T-helper 2 cell treated with Interferon-gamma antibody and Interleukin-4, amounts not matched to agents 5 μg/mL and 100 μg/mL, for 36 hours (primary cell): ENCODE data around the gene MIAT.
"Not testable (repeated sequence)": the region's sequence is repeated elsewhere in the genome, so short reads cannot be mapped to it uniquely, and the experiment has no call there.

Source experiments
- DNase-seq: peaks from one replicate; pipeline ENCODE4 v3.0.0; 2021; ENCODE audit warnings: low spot score
- H3K27ac Mint-ChIP-seq: one replicate; pipeline ENCODE4 v1.8.0; 2021; ENCODE audit warnings: mild to moderate bottlenecking, mixed read lengths
- H3K27me3 Mint-ChIP-seq: one replicate; pipeline ENCODE4 v1.8.0; 2021; ENCODE audit warnings: low read depth, mixed read lengths
- H3K36me3 Mint-ChIP-seq: one replicate; pipeline ENCODE4 v1.8.0; 2021; ENCODE audit warnings: low read depth, mixed read lengths
- H3K4me1 Mint-ChIP-seq: one replicate; pipeline ENCODE4 v1.8.0; 2021; ENCODE audit warnings: low read depth, mixed read lengths
- H3K4me3 Mint-ChIP-seq: one replicate; pipeline ENCODE4 v1.8.0; 2022; ENCODE audit warnings: mild to moderate bottlenecking, moderate library complexity, mixed read lengths
- H3K9me3 Mint-ChIP-seq: one replicate; pipeline ENCODE4 v1.8.0; 2021; ENCODE audit warnings: mixed read lengths

The MIAT gene

DNA sequence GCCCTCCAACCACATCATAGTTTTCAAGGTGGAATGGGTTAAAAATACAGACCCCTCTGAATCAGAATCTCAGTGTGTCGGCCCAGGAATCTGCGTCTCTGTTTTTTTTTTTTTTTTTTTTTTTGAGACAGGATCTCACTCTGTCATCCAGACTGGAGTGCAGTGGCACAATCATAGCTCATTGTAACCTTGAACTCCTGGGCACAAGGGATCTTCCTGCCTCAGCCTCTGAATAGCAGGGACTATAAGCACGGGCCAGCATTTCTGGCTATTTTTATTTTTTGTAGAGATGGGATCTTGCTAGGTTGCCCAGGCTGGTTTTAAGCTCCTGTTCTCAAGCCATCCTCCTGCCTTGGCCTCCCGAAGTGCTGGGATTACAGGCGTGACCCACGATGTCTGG, 28.2 kb downstream of the MIAT start:
- peaks cover under 1% of the 10 kb centered on the region for H3K4me1 Mint-ChIP-seq
- H3K27ac Mint-ChIP-seq, result no peak overlapping the region

GRCh38 chr22:26687439-26687838, 30.1 kb downstream of the MIAT start:
- Mint-ChIP-seq H3K27ac (no peak overlapping the region), H3K36me3 (peaks cover 7% of the 10 kb centered on the region), H3K4me1 (peaks cover 11% of the 10 kb centered on the region), H3K4me3 (no peak overlapping the region), H3K27me3 (no peaks in the 10 kb centered on the region), H3K9me3 (no peaks in the 10 kb centered on the region)
- DNase-seq, result no peak

More for the DNA sequence above, 28.2 kb downstream of the MIAT start:
- H3K36me3 Mint-ChIP-seq, result peaks cover 13% of the 10 kb centered on the region
- no peaks in the 10 kb centered on the region for H3K9me3 Mint-ChIP-seq
- no peak overlapping the region for H3K4me3 Mint-ChIP-seq
- no peak for DNase-seq
- no peaks in the 10 kb centered on the region for H3K27me3 Mint-ChIP-seq

DNA sequence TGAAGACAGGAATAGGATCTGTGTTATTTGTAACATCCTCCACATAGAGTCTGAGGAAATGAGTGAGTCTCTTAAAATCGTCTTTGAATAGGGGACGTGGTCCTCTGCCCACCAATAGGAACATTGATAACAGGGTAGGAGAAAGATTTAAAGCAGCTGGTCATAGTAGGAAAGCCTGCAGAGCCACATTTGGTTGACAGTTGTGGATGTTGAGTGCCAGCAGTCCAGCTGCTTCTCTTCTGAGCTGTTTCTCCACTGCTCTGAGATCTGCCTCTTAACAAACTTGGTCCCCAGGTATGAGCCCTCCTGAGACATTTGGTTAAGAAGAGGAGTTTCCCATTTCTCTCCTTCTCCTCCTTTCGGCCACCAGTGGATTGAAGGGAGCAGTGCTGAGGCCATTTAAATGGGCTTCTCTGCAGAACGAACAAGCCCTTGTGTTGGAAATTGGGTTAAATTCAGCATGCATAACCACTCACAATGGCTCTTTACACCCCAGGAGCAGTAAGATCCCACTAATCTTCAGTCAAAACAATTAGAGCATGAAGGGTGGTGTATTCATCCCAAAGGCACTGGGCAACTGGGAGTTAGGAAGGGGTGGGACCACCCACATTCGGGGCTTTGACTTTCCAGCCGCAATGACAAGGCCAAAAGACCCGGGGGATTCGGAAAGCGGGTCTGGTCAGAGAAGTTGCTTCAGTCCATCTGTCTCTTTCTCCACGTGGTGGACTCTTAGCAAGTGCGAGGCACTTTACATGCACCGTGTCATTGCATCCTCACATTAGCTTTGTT, 32.3 kb downstream of the MIAT start:
- no peak overlapping the region for H3K4me3 Mint-ChIP-seq
- no peaks in the 10 kb centered on the region for H3K9me3 Mint-ChIP-seq
- no peaks in the 10 kb centered on the region for H3K27me3 Mint-ChIP-seq
- no peak overlapping the region for H3K27ac Mint-ChIP-seq
- H3K36me3 Mint-ChIP-seq, result peaks cover 20% of the 10 kb centered on the region
- peaks cover 13% of the 10 kb centered on the region for H3K4me1 Mint-ChIP-seq
- DNase-seq, result no peak

DNA sequence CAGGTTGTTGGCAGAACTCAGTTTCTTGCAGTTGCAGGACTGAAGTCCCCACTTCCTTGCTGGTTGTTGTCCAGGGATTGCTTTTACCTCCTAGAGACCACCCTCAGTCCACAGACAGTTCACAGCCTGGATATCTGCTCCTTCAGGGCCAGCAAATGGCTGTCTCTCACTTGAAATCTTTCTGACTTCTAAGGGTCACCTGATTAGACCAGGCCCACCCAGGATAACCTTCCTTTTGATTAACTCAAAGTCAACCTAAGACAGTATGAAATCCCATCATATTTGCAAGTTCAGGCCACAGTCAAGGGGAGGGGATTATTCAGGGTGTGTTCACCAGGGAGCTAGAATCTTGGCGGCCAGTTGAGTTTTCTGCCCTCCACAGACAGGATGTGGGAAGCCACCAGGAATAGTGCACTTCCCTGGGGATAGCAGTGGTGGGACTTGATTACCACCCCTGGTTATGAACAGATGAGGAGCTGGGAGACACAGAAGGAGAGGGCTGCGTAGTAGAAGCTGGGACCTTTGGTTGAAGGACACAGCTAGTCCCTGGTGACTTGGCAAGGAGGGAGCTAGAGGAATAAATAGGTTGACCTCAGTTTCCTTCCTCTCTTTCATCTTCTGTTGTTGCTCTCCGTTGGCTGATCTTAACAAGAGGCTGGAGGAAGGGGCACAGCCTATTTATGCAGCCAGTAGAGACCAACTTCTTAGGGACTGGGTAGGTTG, 33.4 kb downstream of the MIAT start:
- H3K4me3 Mint-ChIP-seq, result peak overlapping the region; percentile 19
- no peaks in the 10 kb centered on the region for H3K27me3 Mint-ChIP-seq
- H3K27ac Mint-ChIP-seq, result peak overlapping the region; percentile 29
- H3K9me3 Mint-ChIP-seq, result no peaks in the 10 kb centered on the region
- DNase-seq, result no peak
- H3K4me1 Mint-ChIP-seq, result peaks cover 13% of the 10 kb centered on the region
- H3K36me3 Mint-ChIP-seq, result peaks cover 29% of the 10 kb centered on the region

- H3K4me1 Mint-ChIP-seq, result peaks cover 13% of the 10 kb centered on the region
- peaks cover 31% of the 10 kb centered on the region for H3K36me3 Mint-ChIP-seq
- H3K27me3 Mint-ChIP-seq, result no peaks in the 10 kb centered on the region
- no peak overlapping the region for H3K4me3 Mint-ChIP-seq
- H3K27ac Mint-ChIP-seq, result no peak overlapping the region
- DNase-seq, result no peak
- no peaks in the 10 kb centered on the region for H3K9me3 Mint-ChIP-seq
Observed at GRCh38 chr22:26691377-26691716, 34.0 kb downstream of the MIAT start.

- no peak for DNase-seq
- H3K4me3 Mint-ChIP-seq, result no peak overlapping the region
- H3K36me3 Mint-ChIP-seq, result peaks cover 31% of the 10 kb centered on the region
- H3K4me1 Mint-ChIP-seq, result peaks cover 13% of the 10 kb centered on the region
- H3K9me3 Mint-ChIP-seq, result no peaks in the 10 kb centered on the region
- no peaks in the 10 kb centered on the region for H3K27me3 Mint-ChIP-seq
- H3K27ac Mint-ChIP-seq, result no peak overlapping the region
Observed at GRCh38 chr22:26692215-26692614, 34.8 kb downstream of the MIAT start.

- Mint-ChIP-seq H3K36me3 (peaks cover 55% of the 10 kb centered on the region), H3K27ac (no peak overlapping the region)
Observed at GRCh38 chr22:26697151-26697550, 39.8 kb downstream of the MIAT start.

DNA sequence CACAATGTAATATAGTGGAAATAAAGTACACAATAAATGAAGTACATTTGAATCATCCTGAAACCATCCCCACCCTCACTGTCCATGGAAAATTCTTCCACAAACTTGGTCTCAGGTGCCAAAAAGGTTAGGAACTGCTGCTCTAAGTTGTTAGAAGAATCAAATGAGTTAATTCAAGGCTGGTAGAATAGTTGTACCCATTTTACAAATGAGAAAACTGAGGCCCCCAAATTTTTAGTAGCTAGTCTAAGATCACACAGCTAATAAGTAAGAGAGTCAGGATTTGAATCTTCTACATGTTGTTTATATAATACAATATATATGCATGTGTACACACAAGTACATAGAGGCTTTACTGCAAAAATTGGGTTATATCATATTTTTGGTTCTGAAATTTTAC, 43.1 kb downstream of the MIAT start:
- Mint-ChIP-seq H3K36me3 (peaks cover 39% of the 10 kb centered on the region), H3K27me3 (no peaks in the 10 kb centered on the region)

More at GRCh38 chr22:26697151-26697550, 39.8 kb downstream of the MIAT start:
- Mint-ChIP-seq H3K27me3 (no peaks in the 10 kb centered on the region), H3K4me3 (no peak overlapping the region), H3K4me1 (peaks cover 2% of the 10 kb centered on the region), H3K9me3 (peaks cover 6% of the 10 kb centered on the region)
- no peak for DNase-seq

DNA sequence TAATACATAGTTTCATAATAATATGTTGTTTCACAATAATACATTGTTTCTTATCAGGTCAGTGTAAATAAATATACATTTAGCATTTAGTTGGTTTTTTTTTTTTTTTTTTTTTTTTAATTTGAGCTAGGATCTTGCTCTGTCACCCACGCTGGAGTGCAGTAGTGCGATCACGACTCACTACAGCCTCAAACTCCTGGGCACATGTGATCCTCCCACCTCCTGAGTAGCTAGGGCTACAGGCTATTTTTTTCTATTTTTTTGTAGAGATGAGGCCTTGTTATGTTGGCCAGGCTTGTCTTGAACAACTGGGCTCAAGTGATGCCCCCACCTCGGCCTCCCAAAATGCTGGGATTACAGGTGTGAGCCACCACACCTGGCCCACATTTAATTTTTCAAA, 43.5 kb downstream of the MIAT start:
- Mint-ChIP-seq H3K27ac (no peak overlapping the region), H3K4me3 (no peak overlapping the region), H3K36me3 (peaks cover 35% of the 10 kb centered on the region), H3K9me3 (peaks cover 6% of the 10 kb centered on the region), H3K4me1 (no peaks in the 10 kb centered on the region), H3K27me3 (no peaks in the 10 kb centered on the region)
- DNase-seq, result no peak

More for the DNA sequence above, 43.1 kb downstream of the MIAT start:
- Mint-ChIP-seq H3K27ac (no peak overlapping the region), H3K4me1 (no peaks in the 10 kb centered on the region), H3K9me3 (peaks cover 6% of the 10 kb centered on the region), H3K4me3 (no peak overlapping the region)
- DNase-seq, result no peak

GRCh38 chr22:26701323-26701722, 43.9 kb downstream of the MIAT start:
- no peak for DNase-seq
- Mint-ChIP-seq H3K27ac (no peak overlapping the region), H3K4me1 (no peaks in the 10 kb centered on the region), H3K9me3 (peaks cover 6% of the 10 kb centered on the region), H3K4me3 (no peak overlapping the region), H3K27me3 (no peaks in the 10 kb centered on the region), H3K36me3 (peaks cover 36% of the 10 kb centered on the region)

DNA sequence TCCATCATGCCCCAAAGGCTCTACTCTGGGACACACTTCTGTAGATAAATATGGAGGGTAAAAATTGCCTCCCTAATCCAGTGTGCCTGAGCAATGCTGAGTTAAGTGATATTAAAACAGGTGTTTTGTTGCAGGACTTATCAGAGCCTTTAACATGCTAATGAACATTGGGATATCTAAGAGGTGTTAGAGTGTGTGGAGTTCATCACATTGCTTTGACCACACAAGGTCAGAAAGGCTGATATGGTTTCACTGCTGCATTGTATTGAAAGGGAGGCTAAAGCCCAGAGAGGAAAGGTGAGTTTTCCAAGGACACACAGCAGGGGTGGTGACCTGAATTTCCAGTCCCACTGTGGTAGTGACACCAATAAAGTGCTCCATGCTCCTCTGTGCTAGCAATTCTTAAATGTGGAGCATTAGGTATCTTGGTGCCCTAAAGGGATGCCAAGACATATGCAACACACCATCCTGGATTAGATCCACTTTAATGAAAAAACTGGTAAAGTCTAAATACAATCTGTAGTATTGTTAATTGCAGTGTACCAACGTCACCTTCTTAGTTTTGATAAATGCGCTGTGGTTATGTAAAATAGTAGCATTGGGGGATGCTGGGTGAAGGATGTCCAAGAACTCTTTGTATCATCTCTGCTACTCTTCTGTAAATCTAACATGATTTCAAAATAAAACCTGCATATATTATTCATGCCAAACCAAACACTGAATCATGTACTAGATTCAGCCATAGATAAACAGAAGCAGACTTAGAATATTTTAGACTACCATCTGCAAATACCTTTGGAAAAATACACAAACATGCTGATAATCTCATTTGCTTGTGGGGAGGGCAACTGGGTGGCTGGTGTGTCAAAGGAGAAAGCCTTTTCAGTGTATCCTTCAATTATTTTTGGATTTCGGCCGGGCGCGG, 45.8 kb downstream of the MIAT start:
- H3K27ac Mint-ChIP-seq, result no peak overlapping the region
- no peak for DNase-seq
- H3K4me1 Mint-ChIP-seq, result no peaks in the 10 kb centered on the region

GRCh38 chr22:26705379-26705778, 48.0 kb downstream of the MIAT start:
- peaks cover 27% of the 10 kb centered on the region for H3K36me3 Mint-ChIP-seq
- H3K4me3 Mint-ChIP-seq, result not testable (repeated sequence)
- H3K9me3 Mint-ChIP-seq, result peaks cover 12% of the 10 kb centered on the region

More for the DNA sequence above, 45.8 kb downstream of the MIAT start:
- no peak overlapping the region for H3K4me3 Mint-ChIP-seq
- no peaks in the 10 kb centered on the region for H3K27me3 Mint-ChIP-seq
- H3K36me3 Mint-ChIP-seq, result peaks cover 40% of the 10 kb centered on the region
- peaks cover 18% of the 10 kb centered on the region for H3K9me3 Mint-ChIP-seq

GRCh38 chr22:26707090-26707489, 49.7 kb downstream of the MIAT start:
- peaks cover 26% of the 10 kb centered on the region for H3K36me3 Mint-ChIP-seq
- peaks cover 7% of the 10 kb centered on the region for H3K4me1 Mint-ChIP-seq
- H3K9me3 Mint-ChIP-seq, result peaks cover 12% of the 10 kb centered on the region
- DNase-seq, result no peak
- H3K27me3 Mint-ChIP-seq, result no peaks in the 10 kb centered on the region
- no peak overlapping the region for H3K27ac Mint-ChIP-seq
- H3K4me3 Mint-ChIP-seq, result no peak overlapping the region

More at GRCh38 chr22:26705379-26705778, 48.0 kb downstream of the MIAT start:
- not testable (repeated sequence) for H3K27me3 Mint-ChIP-seq, H3K4me1 Mint-ChIP-seq, H3K27ac Mint-ChIP-seq, DNase-seq

GRCh38 chr22:26707581-26707980, 50.2 kb downstream of the MIAT start:
- H3K36me3 Mint-ChIP-seq, result peaks cover 24% of the 10 kb centered on the region
- H3K4me1 Mint-ChIP-seq, result peaks cover 7% of the 10 kb centered on the region
- H3K27me3 Mint-ChIP-seq, result no peaks in the 10 kb centered on the region

More at GRCh38 chr22:26707581-26707980, 50.2 kb downstream of the MIAT start:
- no peak overlapping the region for H3K4me3 Mint-ChIP-seq
- H3K9me3 Mint-ChIP-seq, result peaks cover 12% of the 10 kb centered on the region
- DNase-seq, result no peak
- no peak overlapping the region for H3K27ac Mint-ChIP-seq
